ENCODE results near the gene TSC22D3.

The TSC22D3 gene

GRCh38 chrX:107787827-107788226 is 12.2 kb upstream of the TSC22D3 start:
- TF ChIP-seq, protein P1, sequence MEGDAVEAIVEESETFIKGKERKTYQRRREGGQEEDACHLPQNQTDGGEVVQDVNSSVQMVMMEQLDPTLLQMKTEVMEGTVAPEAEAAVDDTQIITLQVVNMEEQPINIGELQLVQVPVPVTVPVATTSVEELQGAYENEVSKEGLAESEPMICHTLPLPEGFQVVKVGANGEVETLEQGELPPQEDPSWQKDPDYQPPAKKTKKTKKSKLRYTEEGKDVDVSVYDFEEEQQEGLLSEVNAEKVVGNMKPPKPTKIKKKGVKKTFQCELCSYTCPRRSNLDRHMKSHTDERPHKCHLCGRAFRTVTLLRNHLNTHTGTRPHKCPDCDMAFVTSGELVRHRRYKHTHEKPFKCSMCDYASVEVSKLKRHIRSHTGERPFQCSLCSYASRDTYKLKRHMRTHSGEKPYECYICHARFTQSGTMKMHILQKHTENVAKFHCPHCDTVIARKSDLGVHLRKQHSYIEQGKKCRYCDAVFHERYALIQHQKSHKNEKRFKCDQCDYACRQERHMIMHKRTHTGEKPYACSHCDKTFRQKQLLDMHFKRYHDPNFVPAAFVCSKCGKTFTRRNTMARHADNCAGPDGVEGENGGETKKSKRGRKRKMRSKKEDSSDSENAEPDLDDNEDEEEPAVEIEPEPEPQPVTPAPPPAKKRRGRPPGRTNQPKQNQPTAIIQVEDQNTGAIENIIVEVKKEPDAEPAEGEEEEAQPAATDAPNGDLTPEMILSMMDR (conservative IDR thresholded peaks at IDR 0.05; ENCODE audit: low read length) = no peak
- H3K4me3 ChIP-seq (ENCODE audit: low read length) = no peak overlapping the region

DNA sequence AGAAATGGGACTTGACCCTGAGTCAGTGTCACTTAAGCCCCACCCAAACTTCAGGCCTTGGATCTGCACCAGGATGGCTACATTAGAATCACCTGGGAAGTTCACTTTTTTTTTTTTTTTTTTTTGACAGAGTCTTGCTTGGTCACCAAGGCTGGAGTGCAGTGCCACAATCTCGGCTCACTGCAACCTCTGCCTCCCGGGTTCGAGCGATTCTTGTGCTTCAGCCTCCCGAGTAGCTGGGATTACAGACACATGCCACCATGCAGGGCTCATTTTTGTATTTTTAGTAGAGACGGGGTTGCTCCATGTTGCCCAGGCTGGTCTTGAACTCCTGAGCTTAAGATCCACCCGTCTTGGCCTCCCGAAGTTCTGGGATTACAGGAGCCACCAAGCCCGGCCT is 4.9 kb upstream of the TSC22D3 start:
- DNase-seq (ENCODE audit: low read depth) = no peak
- TF ChIP-seq, protein P1 (conservative IDR thresholded peaks at IDR 0.05; ENCODE audit: low read length) = no peak
- H3K4me3 ChIP-seq (ENCODE audit: low read length) = no peak overlapping the region

More at GRCh38 chrX:107787827-107788226, 12.2 kb upstream of the TSC22D3 start:
- DNase-seq (ENCODE audit: low read depth) = no peak

DNA sequence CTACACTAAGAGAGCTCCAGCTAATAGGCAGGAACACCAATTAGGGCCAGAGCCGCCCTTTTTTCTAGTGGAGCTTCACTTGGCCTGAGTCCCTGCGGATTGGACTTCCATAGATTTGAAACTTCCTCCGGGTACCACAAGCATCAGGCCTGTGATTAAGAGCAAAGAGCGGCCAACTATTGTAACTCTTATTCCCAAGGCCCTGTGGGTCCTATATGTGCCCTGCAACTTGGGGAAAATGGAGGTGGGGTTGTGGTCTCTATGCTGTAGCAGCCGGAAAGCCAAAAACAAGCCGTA is 1.9 kb upstream of the TSC22D3 start, which contains the start of gene NCBP2L:
TSS of gene NCBP2L (plus strand) at position 198 of the 297 bp plus-strand sequence. CDS start 16,488 bp downstream, outside the sequence.
- DNase-seq (ENCODE audit: low read depth) = no peak
- H3K4me3 ChIP-seq (ENCODE audit: low read length) = peak within 1 kb of the TSS; percentile 43
- TF ChIP-seq, protein P1 (conservative IDR thresholded peaks at IDR 0.05; ENCODE audit: low read length) = no peak

GRCh38 chrX:107776649-107777535 is 1.3 kb upstream of the TSC22D3 start:
- peak overlapping the region; percentile 43 for H3K4me3 ChIP-seq (ENCODE audit: low read length)
- DNase-seq (ENCODE audit: low read depth) = peak; percentile 80

DNA sequence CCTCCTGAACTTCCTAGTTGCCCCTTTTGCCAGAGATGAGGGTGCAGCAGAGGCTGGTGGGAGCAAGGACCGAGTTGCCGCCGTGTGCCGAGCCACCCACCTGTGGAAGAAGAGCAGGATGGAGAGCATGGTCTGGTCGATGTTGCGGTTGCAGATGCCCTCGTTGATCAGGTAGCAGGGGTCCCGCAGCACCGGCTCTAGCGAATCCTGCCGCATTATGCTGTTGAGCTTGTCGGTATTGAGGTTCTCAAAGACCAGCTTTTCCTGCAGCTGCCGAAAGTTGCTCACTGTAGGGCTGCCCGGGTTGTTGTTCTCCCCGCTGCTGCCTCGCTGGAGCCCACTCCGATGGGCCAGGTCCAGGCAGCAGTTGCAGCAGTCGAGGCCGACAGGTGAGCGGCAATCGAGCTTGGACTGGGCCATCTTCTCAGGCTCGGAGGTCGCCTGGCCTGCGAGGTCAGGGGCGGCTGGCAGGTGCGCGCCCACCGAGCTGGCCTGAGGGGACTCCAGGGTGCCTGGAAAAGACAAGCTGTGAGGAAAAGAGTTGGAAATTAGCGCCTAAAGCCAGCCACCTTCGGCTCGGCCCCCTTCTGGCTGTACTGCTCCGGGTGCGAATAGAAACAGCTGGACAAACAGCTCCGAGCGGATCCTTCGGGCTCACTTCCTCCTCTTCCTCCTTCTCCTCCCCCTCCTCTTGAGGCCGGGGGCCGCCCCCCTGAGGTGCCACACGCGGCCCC is 420 bp downstream of the TSC22D3 start:
- DNase-seq (ENCODE audit: low read depth) = no peak
- TF ChIP-seq, protein P1 (conservative IDR thresholded peaks at IDR 0.05; ENCODE audit: low read length) = no peak
- peak overlapping the region; percentile 43 for H3K4me3 ChIP-seq (ENCODE audit: low read length)

More at GRCh38 chrX:107776649-107777535, 1.3 kb upstream of the TSC22D3 start:
- TF ChIP-seq, protein P1 (conservative IDR thresholded peaks at IDR 0.05; ENCODE audit: low read length) = peak; percentile 64

GRCh38 chrX:107773906-107774435 is 1.6 kb downstream of the TSC22D3 start:
- TF ChIP-seq, protein P1 (conservative IDR thresholded peaks at IDR 0.05; ENCODE audit: low read length) = no peak
- DNase-seq (ENCODE audit: low read depth) = no peak
- H3K4me3 ChIP-seq (ENCODE audit: low read length) = no peak overlapping the region

All from AG10803 (cell line).